GM23248 (cell line): Measurements from ENCODE around the gene PLCD3. TPM values are rescaled to one million over a fixed set of nuclear protein-coding genes. Genes with fewer than 3 reads are reported as not detected.

Experiments used
- DNase-seq: peaks from one replicate; pipeline ENCODE4 v3.0.0-alpha.2; 2015
- H2AFZ ChIP-seq: fragments of 200-600 bp; sonication (generic); 2 replicates; pipeline ENCODE4 v1.6.1; 2016; ENCODE audit warnings: antibody characterized with exemption
- H3F3A ChIP-seq: fragments of 200-600 bp; sonication (generic); 2 replicates; pipeline ENCODE4 v1.6.1; 2016; ENCODE audit warnings: mild to moderate bottlenecking, antibody characterized with exemption, mixed run types; ENCODE audit not compliant: insufficient read depth
- H3K27ac ChIP-seq: fragments of 200-600 bp; sonication (generic); 2 replicates; pipeline ENCODE4 v1.5.1; 2016; ENCODE audit warnings: mild to moderate bottlenecking
- H3K27me3 ChIP-seq: fragments of 200-600 bp; sonication (generic); replicated peaks from 2 replicates; pipeline ENCODE4 v1.6.1; 2016; ENCODE audit warnings: mild to moderate bottlenecking; ENCODE audit not compliant: insufficient read depth
- H3K36me3 ChIP-seq: fragments of 200-600 bp; sonication (generic); 2 replicates; pipeline ENCODE4 v1.6.1; 2016; ENCODE audit warnings: low read depth, mild to moderate bottlenecking
- H3K4me1 ChIP-seq: fragments of 200-600 bp; sonication (generic); 2 replicates; pipeline ENCODE4 v1.6.1; 2016; ENCODE audit warnings: mild to moderate bottlenecking; ENCODE audit not compliant: insufficient read depth
- H3K4me2 ChIP-seq: fragments of 200-600 bp; sonication (generic); one replicate; pipeline ENCODE4 v1.6.1; 2016; ENCODE audit warnings: mild to moderate bottlenecking; ENCODE audit not compliant: unreplicated experiment
- H3K4me3 ChIP-seq: fragments of 200-600 bp; sonication (generic); 2 replicates; pipeline ENCODE4 v1.5.1; 2016; ENCODE audit warnings: mild to moderate bottlenecking
- H3K79me2 ChIP-seq: fragments of 200-600 bp; sonication (generic); 2 replicates; pipeline ENCODE4 v1.6.1; 2016; ENCODE audit warnings: mild to moderate bottlenecking; ENCODE audit not compliant: insufficient read depth
- H3K9ac ChIP-seq: fragments of 200-600 bp; sonication (generic); 2 replicates; pipeline ENCODE4 v1.6.1; 2016; ENCODE audit warnings: mild to moderate bottlenecking
- H3K9me2 ChIP-seq: fragments of 200-600 bp; sonication (generic); 2 replicates; pipeline ENCODE4 v1.6.1; 2016; ENCODE audit warnings: mixed run types, mild to moderate bottlenecking, moderate library complexity; ENCODE audit not compliant: insufficient read depth
- H3K9me3 ChIP-seq: fragments of 200-600 bp; sonication (generic); one replicate; pipeline ENCODE4 v1.6.1; 2017; ENCODE audit warnings: low read depth
- H4K20me1 ChIP-seq: fragments of 200-600 bp; sonication (generic); 2 replicates; pipeline ENCODE4 v1.6.0; 2016; ENCODE audit not compliant: insufficient read depth
- EZH2 ChIP-seq: fragments of 200-600 bp; sonication (generic); IDR thresholded peaks from 2 replicates; pipeline ENCODE4 v1.6.1; 2018; ENCODE audit warnings: antibody characterized with exemption, mild to moderate bottlenecking; ENCODE audit not compliant: insufficient read depth, poor library complexity, severe bottlenecking
- EZH2phosphoT487 ChIP-seq: fragments of 200-600 bp; sonication (generic); IDR thresholded peaks from 2 replicates; pipeline ENCODE4 v1.6.1; 2018; ENCODE audit warnings: antibody characterized with exemption, moderate library complexity, mild to moderate bottlenecking, low read depth; ENCODE audit not compliant: insufficient read depth
- WGBS, 2 experiments: methylation state at CpG; one replicate each; pipeline ENCODE4 v1.1.6; 2015 to 2017; ENCODE audit warnings: low lambda C conversion rate in 2 of 2, low coverage in 1 of 2; ENCODE audit errors: missing lambda C conversion rate in 2 of 2; 5-methylcytosine and 5-hydroxymethylcytosine counted together
- in situ Hi-C: fragments of 300-500 bp; cut with MboI; formaldehyde crosslinking; loops from 2 replicates; pipeline ENCODE4 v1.15.0; 2020
- polyA plus RNA-seq: library from polyadenylated mRNA; unstranded; fragments of >200 nt; fragmentation: Nextera tagmentation; extraction: Ambion mirVana; gene quantifications from 2 replicates; pipeline ENCODE4 v1.2.1, GENCODE V29; 2016
- total RNA-seq: library from RNA; depleted of rRNA; stranded (reverse); fragments of >200 nt; shearing (Covaris generic); gene quantifications from 2 replicates; pipeline ENCODE4 v1.2.3, GENCODE V29; 2014

Gene PLCD3
- total and polyA plus RNA-seq, 2 experiments from 2014 or later: 17.1 to 30.2 TPM

DNA sequence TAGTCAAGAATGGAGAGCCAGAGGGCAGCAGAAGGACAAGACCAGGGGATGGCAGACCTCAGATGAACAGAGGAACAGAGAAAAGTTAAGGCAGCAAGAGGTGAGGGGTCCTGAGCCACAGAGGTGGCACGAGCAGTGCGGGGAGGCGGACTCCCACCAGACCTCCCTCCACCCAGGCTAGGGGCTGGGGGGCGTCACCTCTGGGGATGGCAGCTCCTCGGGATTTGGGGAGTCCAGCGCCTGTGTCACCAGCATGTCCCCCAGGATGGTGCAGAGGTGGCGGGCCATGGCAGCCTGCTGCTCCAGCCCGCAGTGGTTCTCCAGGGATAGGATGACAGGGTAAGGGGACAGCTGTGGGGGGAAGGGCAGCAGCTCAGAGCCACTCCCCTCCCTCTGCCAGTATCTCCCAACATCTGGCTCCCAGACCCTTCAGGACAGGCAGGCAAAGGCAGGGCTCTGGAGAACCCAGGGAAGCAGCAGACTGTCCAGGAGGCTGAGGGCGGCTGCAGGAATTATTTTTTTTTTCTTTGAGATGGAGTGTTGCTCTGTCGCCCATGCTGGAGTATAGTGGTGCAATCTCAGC is 15.8 kb downstream of the PLCD3 start:
- Histone ChIP-seq H3K9me2 (no peaks in the 10 kb centered on the region), H3K9ac (no peak overlapping the region), H3K4me3 (no peak overlapping the region), H3K36me3 (no peaks in the 10 kb centered on the region; the same call in 1 of the 2 replicates), H3K4me2 (no peak overlapping the region), H3F3A (peaks cover 2% of the 10 kb centered on the region; the same call in 1 of the 2 replicates), H3K27ac (no peak overlapping the region), H3K9me3 (no peaks in the 10 kb centered on the region), H2AFZ (no peak overlapping the region), H3K79me2 (no peaks in the 10 kb centered on the region), H3K4me1 (no peaks in the 10 kb centered on the region), H4K20me1 (no peaks in the 10 kb centered on the region), H3K27me3 (no peaks in the 10 kb centered on the region)
- no peak for DNase-seq
- TF ChIP-seq EZH2phosphoT487: no peak
- TF ChIP-seq EZH2: no peak
- in situ Hi-C loops: no loop called here
- WGBS, 2 experiments: 83 to 86% methylated on average over 7 to 10 of the region's 10 CpGs

DNA sequence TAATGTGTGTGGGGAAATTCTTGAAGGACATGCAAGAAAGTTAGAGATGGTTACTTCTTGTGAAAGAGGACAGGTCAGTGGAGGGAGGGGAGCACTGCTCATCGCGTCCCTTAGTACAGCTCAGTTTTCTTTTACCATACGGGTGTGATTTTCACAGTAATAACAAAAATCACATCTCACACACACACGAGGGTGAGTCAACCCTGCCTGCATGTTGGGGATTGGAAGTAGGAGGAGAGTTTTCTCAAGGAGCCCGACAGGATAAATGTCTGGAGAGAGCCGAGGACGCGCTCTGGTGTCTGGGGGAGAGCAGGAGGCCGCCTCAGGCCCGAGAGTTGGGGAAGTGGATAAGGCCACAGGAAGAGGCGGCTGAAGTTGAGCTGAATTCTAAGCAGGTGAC is 16.4 kb downstream of the PLCD3 start:
- 86 to 88% methylated on average over 11 of the region's 11 CpGs for WGBS, 2 experiments
- no peak overlapping the region for H3K9ac ChIP-seq
- H3K36me3 ChIP-seq: no peaks in the 10 kb centered on the region; the same call in 1 of the 2 replicates
- DNase-seq: no peak
- no peaks in the 10 kb centered on the region for H3K27me3 ChIP-seq
- TF ChIP-seq EZH2 (no peak), EZH2phosphoT487 (no peak)
- no peak overlapping the region for H3K4me3 ChIP-seq
- no peak overlapping the region for H3K27ac ChIP-seq
- H3F3A ChIP-seq: peaks cover 8% of the 10 kb centered on the region
- H3K4me2 ChIP-seq: no peak overlapping the region
- H3K4me1 ChIP-seq: no peaks in the 10 kb centered on the region
- in situ Hi-C loops: no loop called here
- H4K20me1 ChIP-seq: no peaks in the 10 kb centered on the region
- no peak overlapping the region for H2AFZ ChIP-seq
- no peaks in the 10 kb centered on the region for H3K79me2 ChIP-seq
- no peaks in the 10 kb centered on the region for H3K9me2 ChIP-seq
- no peaks in the 10 kb centered on the region for H3K9me3 ChIP-seq

DNA sequence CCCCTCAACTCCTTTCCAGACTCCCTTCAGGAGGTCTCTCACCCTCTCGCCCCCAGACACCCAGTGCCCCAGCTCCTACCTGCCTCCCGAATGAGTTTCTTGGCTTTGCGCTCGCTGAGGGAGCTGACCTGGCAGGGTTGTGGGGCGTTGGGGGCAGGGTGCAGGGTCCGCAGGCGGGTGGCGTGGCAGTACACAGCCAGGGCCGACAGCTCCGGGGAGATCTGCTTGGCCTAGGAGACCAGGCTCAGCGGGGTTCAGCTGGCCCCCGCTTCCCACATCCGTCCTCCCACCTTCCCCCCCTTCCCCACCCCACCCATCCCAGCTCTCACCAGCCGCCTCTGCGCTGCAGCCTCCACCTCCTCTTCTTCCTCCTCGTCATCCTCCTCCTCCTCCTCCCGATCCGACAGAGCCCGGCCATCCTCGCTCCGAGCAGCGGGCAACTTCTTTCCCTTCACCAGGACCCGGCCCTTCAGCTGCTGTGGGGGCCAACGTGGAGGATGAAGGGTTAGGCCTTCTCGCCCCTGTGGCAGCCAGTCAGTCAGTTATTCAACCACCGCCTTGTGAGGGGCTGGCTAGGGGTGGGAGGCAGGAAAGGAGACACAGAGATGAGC is 17.2 kb downstream of the PLCD3 start:
- in situ Hi-C loops: no loop called here
- no peaks in the 10 kb centered on the region for H4K20me1 ChIP-seq
- no peaks in the 10 kb centered on the region for H3K4me1 ChIP-seq
- 89 to 93% methylated on average over 18 to 26 of the region's 26 CpGs for WGBS, 2 experiments
- H3F3A ChIP-seq: peaks cover 11% of the 10 kb centered on the region
- H3K79me2 ChIP-seq: no peaks in the 10 kb centered on the region
- H3K9ac ChIP-seq: no peak overlapping the region
- DNase-seq: no peak
- no peak overlapping the region for H2AFZ ChIP-seq
- no peaks in the 10 kb centered on the region for H3K9me3 ChIP-seq
- no peak overlapping the region for H3K27ac ChIP-seq
- TF ChIP-seq EZH2 (no peak), EZH2phosphoT487 (no peak)
- no peaks in the 10 kb centered on the region; the same call in 1 of the 2 replicates for H3K36me3 ChIP-seq
- H3K4me2 ChIP-seq: no peak overlapping the region
- H3K4me3 ChIP-seq: no peak overlapping the region
- H3K9me2 ChIP-seq: no peaks in the 10 kb centered on the region
- H3K27me3 ChIP-seq: no peaks in the 10 kb centered on the region

GRCh38 chr17:45114117-45114932 is 18.0 kb downstream of the PLCD3 start:
- no peak overlapping the region for H3K4me3 ChIP-seq
- H3K4me2 ChIP-seq: no peak overlapping the region
- H3K36me3 ChIP-seq: no peaks in the 10 kb centered on the region; the same call in 1 of the 2 replicates
- no peaks in the 10 kb centered on the region for H3K4me1 ChIP-seq
- TF ChIP-seq EZH2 (no peak), EZH2phosphoT487 (no peak)
- H3K79me2 ChIP-seq: no peaks in the 10 kb centered on the region
- H2AFZ ChIP-seq: no peak overlapping the region
- peaks cover 11% of the 10 kb centered on the region for H3F3A ChIP-seq
- in situ Hi-C loops: no loop called here
- no peaks in the 10 kb centered on the region for H3K9me2 ChIP-seq
- no peak overlapping the region for H3K27ac ChIP-seq
- no peak overlapping the region for H3K9ac ChIP-seq
- H4K20me1 ChIP-seq: no peaks in the 10 kb centered on the region
- no peaks in the 10 kb centered on the region for H3K27me3 ChIP-seq
- H3K9me3 ChIP-seq: no peaks in the 10 kb centered on the region
- 82 to 83% methylated on average over 14 to 19 of the region's 19 CpGs for WGBS, 2 experiments
- DNase-seq: no peak
